CD14-positive monocyte (primary cell): ENCODE measurements around the gene FOXQ1. TPM values are rescaled to one million over a fixed set of nuclear protein-coding genes. Genes with fewer than 3 reads are reported as not detected.

Experiments
- DNase-seq, 3 donors: peaks; one replicate each; pipeline ENCODE4 v3.0.0-alpha.2; 2011 to 2022
- H2AFZ ChIP-seq: 2 replicates; pipeline ENCODE4 v1.6.0; 2012; ENCODE audit warnings: mild to moderate bottlenecking, low read depth, low read length, inconsistent platforms; ENCODE audit not compliant: insufficient read depth, poor library complexity, severe bottlenecking
- H3K27ac ChIP-seq, 2 donors: 1 replicate in 1 of 2; 2 replicates in 1 of 2; pipeline ENCODE4 v1.5.1; 2012 to 2013; ENCODE audit warnings: low read length in 2 of 2, control low read depth in 1 of 2, inconsistent platforms in 1 of 2, low read depth in 1 of 2, mild to moderate bottlenecking in 1 of 2
- H3K27me3 ChIP-seq, 2 donors: one replicate each; pipeline versions ENCODE4 v1.6.0 to v1.6.1; 2011 to 2013; ENCODE audit warnings: low read length in 2 of 2; ENCODE audit not compliant: control insufficient read depth in 2 of 2, insufficient read depth in 2 of 2
- H3K36me3 ChIP-seq, 2 donors: replicated peaks in 1 of 2; 1 replicate in 1 of 2; 2 replicates in 1 of 2; pipeline versions ENCODE4 v1.5.1 to v1.6.1; 2012 to 2013; ENCODE audit warnings: low read length in 2 of 2, control low read depth in 1 of 2, inconsistent platforms in 1 of 2, mild to moderate bottlenecking in 1 of 2; ENCODE audit not compliant: insufficient read depth in 2 of 2, control insufficient read depth in 1 of 2
- H3K4me1 ChIP-seq, 2 donors: 1 replicate in 1 of 2; 2 replicates in 1 of 2; pipeline versions ENCODE4 v1.5.1 to v1.6.1; 2012 to 2013; ENCODE audit warnings: low read length in 2 of 2, control low read depth in 1 of 2, inconsistent platforms in 1 of 2, mild to moderate bottlenecking in 1 of 2, moderate library complexity in 1 of 2; ENCODE audit not compliant: insufficient read depth in 2 of 2, control insufficient read depth in 1 of 2
- H3K4me2 ChIP-seq: replicated peaks from 2 replicates; pipeline ENCODE3; 2012; ENCODE audit warnings: low read length, moderate library complexity, mild to moderate bottlenecking; ENCODE audit not compliant: poor library complexity, severe bottlenecking; ENCODE audit errors: extremely low read depth
- H3K4me3 ChIP-seq, 3 experiments: fragments of 200-600 bp in 1 of 3; sonication (generic) in 1 of 3; replicated peaks in 1 of 3; 1 replicate in 2 of 3; 2 replicates in 1 of 3; pipeline ENCODE4 v1.5.1; 2011 to 2013; ENCODE audit warnings: low read length in 3 of 3, mild to moderate bottlenecking in 3 of 3, control low read depth in 2 of 3, low read depth in 2 of 3, inconsistent platforms in 1 of 3, moderate library complexity in 1 of 3
- H3K79me2 ChIP-seq: 2 replicates; pipeline ENCODE4 v1.6.0; 2012; ENCODE audit warnings: mild to moderate bottlenecking, control low read depth, inconsistent platforms, low read length, moderate library complexity; ENCODE audit not compliant: insufficient read depth
- H3K9ac ChIP-seq: 2 replicates; pipeline ENCODE4 v1.6.0; 2017; ENCODE audit warnings: low read length, mild to moderate bottlenecking; ENCODE audit not compliant: insufficient read depth, poor library complexity, severe bottlenecking
- H3K9me3 ChIP-seq, 2 donors: replicated peaks in 1 of 2; 1 replicate in 1 of 2; 2 replicates in 1 of 2; pipeline versions ENCODE4 v1.5.1 to v1.6.1; 2012 to 2013; ENCODE audit warnings: low read length in 2 of 2, control low read depth in 1 of 2; ENCODE audit not compliant: control insufficient read depth in 1 of 2, insufficient read depth in 1 of 2
- H4K20me1 ChIP-seq: 2 replicates; pipeline ENCODE4 v1.6.0; 2012; ENCODE audit warnings: mild to moderate bottlenecking, low read length, control low read depth, moderate library complexity; ENCODE audit not compliant: insufficient read depth
- H3K27ac Mint-ChIP-seq, 7 donors: one replicate each; pipeline ENCODE4 v1.8.0; 2020; ENCODE audit warnings: mild to moderate bottlenecking in 7 of 7, mixed read lengths in 7 of 7, moderate library complexity in 6 of 7, inconsistent platforms in 2 of 7
- H3K27me3 Mint-ChIP-seq, 3 donors: one replicate each; pipeline ENCODE4 v1.8.0; 2021 to 2022; ENCODE audit warnings: low read depth in 3 of 3, mild to moderate bottlenecking in 3 of 3, mixed read lengths in 3 of 3, moderate library complexity in 3 of 3, inconsistent platforms in 1 of 3
- H3K36me3 Mint-ChIP-seq, 2 donors: one replicate each; pipeline ENCODE4 v1.8.0; 2020; ENCODE audit warnings: mixed read lengths in 2 of 2, inconsistent platforms in 1 of 2, mild to moderate bottlenecking in 1 of 2
- H3K4me1 Mint-ChIP-seq: one replicate; pipeline ENCODE4 v1.8.0; 2020; ENCODE audit warnings: mild to moderate bottlenecking, mixed read lengths
- H3K4me3 Mint-ChIP-seq, 2 donors: one replicate each; pipeline ENCODE4 v1.8.0; 2020; ENCODE audit warnings: mild to moderate bottlenecking in 2 of 2, mixed read lengths in 2 of 2, moderate library complexity in 1 of 2
- H3K9me3 Mint-ChIP-seq, 7 donors: one replicate each; pipeline ENCODE4 v1.8.0; 2020 to 2022; ENCODE audit warnings: mixed read lengths in 7 of 7, mild to moderate bottlenecking in 6 of 7, moderate library complexity in 6 of 7, inconsistent platforms in 2 of 7
- WGBS: methylation state at CpG from one replicate; pipeline ENCODE4 v1.1.5; 2013; ENCODE audit warnings: missing lambda C conversion rate; ENCODE audit not compliant: insufficient coverage; 5-methylcytosine and 5-hydroxymethylcytosine counted together
- intact Hi-C, 2 donors: fragments of 100-400 bp; cut with micrococcal nuclease; formaldehyde crosslinking; loops; one replicate each; pipeline versions ENCODE4 v1.15.0 to v1.15.1; 2023
- polyA plus RNA-seq, 3 donors: library from polyadenylated mRNA; depleted of rRNA in 1 of 3; unstranded in 2 of 3; stranded (reverse) in 1 of 3; fragments of 300-500 nt in 2 of 3; fragments of >200 nt in 1 of 3; fragmentation: Illumina TruSeq in 2 of 3; gene quantifications; 1 replicate in 2 of 3; 2 replicates in 1 of 3; pipeline ENCODE4 v1.2.3, GENCODE V29; 2012 to 2021
- TF ChIP-seq, protein P1 (sequence below): fragments of 200-600 bp; IDR thresholded peaks from one replicate; pipeline ENCODE4 v1.8.0; 2022; ENCODE audit warnings: antibody characterized with exemption, mild to moderate bottlenecking

The FOXQ1 gene
- polyA plus RNA-seq, 3 donors = 0.11 TPM; not detected in 2

DNA sequence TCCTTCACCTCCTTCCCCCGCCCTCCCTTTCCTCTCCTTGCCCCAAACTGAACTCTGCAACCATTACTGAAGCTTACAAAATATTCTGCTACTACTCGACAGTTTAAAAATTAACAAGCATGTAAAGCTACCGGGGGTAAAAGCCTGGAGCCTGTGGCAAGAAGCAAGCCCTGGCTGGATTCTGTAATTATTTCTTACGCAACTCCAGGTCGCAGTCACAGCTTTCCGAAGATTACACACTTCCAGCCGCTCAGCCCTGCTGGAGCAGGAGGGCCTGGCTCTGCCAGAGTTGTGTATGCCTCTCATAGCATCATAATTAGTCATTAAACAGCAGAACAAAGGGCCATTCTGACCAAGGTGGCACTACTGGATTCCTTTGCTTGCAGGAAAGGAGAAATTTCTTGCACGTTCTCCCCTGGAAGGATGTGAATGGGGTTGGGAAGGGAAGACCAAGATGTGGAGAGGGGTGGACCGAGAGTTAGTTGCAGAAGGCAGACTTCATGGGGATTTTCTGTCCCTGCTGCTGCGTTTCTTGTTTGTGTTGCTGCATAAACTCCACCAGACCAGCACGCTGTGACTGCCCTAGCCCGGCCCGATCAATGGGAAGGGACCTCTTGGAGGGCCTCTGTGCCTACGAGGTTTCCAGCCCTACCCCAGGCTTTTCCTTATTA lies 23.6 kb downstream of the FOXQ1 start:
- Mint-ChIP-seq H3K9me3 (peaks cover under 1 to 8% (median 3%) of the 10 kb centered on the region in 7 donors), H3K4me1 (no peaks in the 10 kb centered on the region), H3K4me3 (no peak overlapping the region), H3K27me3 (peaks cover 16 to 27% (median 22%) of the 10 kb centered on the region in 3 donors), H3K27ac (no peak overlapping the region), H3K36me3 (no peaks in the 10 kb centered on the region)
- H2AFZ ChIP-seq = no peak overlapping the region
- H3K4me1 ChIP-seq = no peaks in the 10 kb centered on the region
- H3K79me2 ChIP-seq = no peaks in the 10 kb centered on the region
- H3K36me3 ChIP-seq = no peaks in the 10 kb centered on the region
- no peak overlapping the region for H3K27ac ChIP-seq
- no peak overlapping the region for H3K9ac ChIP-seq
- H3K4me3 ChIP-seq = no peak overlapping the region
- no peaks in the 10 kb centered on the region for H4K20me1 ChIP-seq
- H3K9me3 ChIP-seq = peaks cover 0 to under 1% of the 10 kb centered on the region in 2 donors
- no peak for DNase-seq
- peaks cover 2 to 9% of the 10 kb centered on the region in 2 donors for H3K27me3 ChIP-seq
- TF ChIP-seq, protein P1, sequence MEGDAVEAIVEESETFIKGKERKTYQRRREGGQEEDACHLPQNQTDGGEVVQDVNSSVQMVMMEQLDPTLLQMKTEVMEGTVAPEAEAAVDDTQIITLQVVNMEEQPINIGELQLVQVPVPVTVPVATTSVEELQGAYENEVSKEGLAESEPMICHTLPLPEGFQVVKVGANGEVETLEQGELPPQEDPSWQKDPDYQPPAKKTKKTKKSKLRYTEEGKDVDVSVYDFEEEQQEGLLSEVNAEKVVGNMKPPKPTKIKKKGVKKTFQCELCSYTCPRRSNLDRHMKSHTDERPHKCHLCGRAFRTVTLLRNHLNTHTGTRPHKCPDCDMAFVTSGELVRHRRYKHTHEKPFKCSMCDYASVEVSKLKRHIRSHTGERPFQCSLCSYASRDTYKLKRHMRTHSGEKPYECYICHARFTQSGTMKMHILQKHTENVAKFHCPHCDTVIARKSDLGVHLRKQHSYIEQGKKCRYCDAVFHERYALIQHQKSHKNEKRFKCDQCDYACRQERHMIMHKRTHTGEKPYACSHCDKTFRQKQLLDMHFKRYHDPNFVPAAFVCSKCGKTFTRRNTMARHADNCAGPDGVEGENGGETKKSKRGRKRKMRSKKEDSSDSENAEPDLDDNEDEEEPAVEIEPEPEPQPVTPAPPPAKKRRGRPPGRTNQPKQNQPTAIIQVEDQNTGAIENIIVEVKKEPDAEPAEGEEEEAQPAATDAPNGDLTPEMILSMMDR = no peak
- intact Hi-C loops = no loop called here
- WGBS = 75% methylated on average over 12 of the region's 14 CpGs
- no peak overlapping the region for H3K4me2 ChIP-seq

DNA sequence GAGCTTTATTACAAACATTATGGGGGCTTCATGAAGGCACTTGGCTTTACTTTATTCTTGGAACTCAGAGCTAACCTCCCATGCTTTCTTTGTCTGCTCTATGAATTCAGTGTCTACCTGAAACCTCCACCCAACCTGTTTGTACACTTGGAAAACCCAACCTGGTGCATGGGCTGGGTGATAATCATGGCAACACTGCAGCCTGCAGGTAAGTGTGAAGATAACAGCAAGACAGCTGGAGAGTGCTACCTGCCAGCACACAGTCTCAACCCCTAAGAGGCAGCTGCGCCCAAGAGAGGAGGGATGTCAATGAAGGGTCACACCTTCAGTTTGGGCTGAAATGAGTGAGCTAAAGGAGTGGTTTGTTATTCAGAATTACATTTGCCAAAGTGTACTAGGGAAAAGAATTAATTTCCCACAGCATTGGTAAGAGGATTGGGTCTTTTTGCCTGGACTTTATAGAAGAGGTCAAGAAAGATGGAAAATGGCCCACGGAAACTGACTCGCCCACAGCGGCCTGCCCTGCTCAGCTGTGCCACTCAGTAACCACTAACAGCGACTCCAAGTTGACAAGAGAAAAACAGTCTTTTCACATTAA lies 24.4 kb downstream of the FOXQ1 start:
- Mint-ChIP-seq H3K4me1 (no peaks in the 10 kb centered on the region), H3K27me3 (peaks cover 18 to 31% (median 22%) of the 10 kb centered on the region in 3 donors), H3K4me3 (no peak overlapping the region), H3K36me3 (no peaks in the 10 kb centered on the region), H3K27ac (no peak overlapping the region), H3K9me3 (peaks cover 0 to 3% (median 0%) of the 10 kb centered on the region in 7 donors)
- no peak for DNase-seq
- H3K27ac ChIP-seq = no peak overlapping the region
- no peaks in the 10 kb centered on the region for H4K20me1 ChIP-seq
- intact Hi-C loops = no loop called here
- no peak overlapping the region for H3K4me2 ChIP-seq
- H2AFZ ChIP-seq = no peak overlapping the region
- no peak overlapping the region for H3K4me3 ChIP-seq
- no peak overlapping the region for H3K9ac ChIP-seq
- 33% methylated on average over 2 of the region's 5 CpGs for WGBS
- no peaks in the 10 kb centered on the region for H3K79me2 ChIP-seq
- no peaks in the 10 kb centered on the region for H3K9me3 ChIP-seq
- no peaks in the 10 kb centered on the region for H3K36me3 ChIP-seq
- TF ChIP-seq, protein P1 = no peak
- peaks cover 2 to 9% of the 10 kb centered on the region in 2 donors for H3K27me3 ChIP-seq
- H3K4me1 ChIP-seq = no peaks in the 10 kb centered on the region
